ENCODE measurements around the gene SOX15.

SOX15 gene

DNA sequence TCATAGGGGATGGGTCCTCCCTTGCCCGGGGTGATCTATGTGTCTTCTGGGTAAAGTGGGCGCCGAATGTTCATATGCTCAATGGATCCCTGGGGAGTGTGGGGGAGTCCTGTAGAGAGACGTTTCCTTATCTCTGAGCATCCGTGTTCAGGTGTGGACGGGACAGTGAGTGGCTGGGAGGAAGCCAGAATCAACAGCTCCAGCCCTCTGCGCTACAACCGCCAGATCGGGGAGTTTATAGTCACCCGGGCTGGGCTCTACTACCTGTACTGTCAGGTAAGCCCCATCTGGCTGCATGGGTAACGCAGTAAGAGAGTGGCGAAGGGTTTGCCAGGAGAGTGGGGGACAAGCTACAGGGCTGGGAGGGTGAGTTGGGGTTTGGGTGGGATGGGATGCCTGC lies 33.3 kb downstream of the SOX15 start:
- no peak for DNase-seq

DNA sequence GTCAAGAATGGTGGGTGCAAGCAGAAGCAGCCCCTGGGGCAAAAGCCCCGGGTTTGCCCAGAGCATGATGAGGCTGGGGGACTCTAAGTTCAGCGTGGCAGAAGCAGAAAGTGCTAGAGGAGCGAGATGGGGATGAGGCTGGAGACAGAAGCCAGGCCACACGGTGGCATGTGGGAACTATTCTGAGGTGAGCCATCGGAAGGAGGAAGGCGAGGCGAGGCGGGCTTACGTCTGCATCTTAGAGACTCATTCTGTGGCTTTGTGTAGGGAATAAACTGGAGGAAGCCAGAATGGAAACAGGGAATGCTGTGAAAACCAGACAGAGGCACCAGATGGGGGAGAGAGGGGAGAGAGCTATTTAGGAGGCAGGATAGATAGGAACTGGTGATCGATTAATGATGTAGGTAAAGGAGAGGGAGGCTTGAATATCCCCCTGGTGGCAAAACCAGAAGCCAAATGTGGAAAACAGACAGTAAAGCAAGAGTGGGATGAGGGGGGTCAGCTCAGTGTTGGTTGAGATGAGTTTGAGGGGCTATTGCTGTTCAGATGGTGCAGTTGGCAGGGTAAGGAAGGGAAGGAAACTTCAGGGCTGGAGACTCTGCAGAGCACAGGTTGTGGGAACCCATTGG lies 34.5 kb downstream of the SOX15 start:
- DNase-seq: no peak

DNA sequence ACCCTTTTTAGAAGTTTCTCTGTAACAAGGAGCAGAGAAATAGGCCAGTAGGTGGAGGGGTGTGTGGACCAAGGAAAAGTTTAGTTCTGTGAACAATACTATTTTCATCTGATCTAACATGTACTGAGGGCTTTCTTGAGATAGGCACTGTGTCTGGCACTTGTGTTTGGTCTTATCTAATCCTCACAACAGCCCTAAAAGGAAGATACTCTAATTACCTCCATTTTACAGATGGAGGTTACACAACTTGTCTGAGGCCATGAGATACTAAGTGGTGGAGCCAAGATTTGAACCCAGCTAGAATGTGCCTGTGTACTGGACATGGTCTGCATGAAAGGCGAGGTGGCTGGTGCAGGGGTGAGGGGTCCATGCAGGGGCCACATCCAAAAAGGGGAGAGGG lies 36.5 kb downstream of the SOX15 start:
- no peak for DNase-seq

DNA sequence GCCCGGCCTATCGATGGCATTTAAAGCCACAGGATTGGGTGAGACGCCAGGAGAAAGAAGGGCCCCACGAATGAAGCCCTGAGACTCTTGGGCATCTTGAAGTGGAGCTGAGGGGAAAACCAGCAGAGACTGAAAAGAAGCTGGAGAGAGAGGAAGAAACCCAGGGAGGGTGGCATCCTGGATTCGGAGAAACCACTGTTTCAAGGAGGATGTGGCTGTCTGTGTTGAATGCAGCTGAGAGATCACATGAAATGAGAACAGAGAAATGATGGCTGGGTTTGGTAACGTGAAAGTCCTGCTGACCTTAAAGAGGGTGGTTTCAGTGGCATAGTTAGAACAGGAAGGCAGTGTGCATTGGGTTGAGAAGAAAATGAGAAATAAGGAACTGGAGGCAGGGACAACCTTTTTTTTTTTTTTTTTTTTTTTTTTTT lies 37.3 kb downstream of the SOX15 start:
- DNase-seq: peak in 5 of 6 experiments; percentile 10 to 72 (median 65)

DNA sequence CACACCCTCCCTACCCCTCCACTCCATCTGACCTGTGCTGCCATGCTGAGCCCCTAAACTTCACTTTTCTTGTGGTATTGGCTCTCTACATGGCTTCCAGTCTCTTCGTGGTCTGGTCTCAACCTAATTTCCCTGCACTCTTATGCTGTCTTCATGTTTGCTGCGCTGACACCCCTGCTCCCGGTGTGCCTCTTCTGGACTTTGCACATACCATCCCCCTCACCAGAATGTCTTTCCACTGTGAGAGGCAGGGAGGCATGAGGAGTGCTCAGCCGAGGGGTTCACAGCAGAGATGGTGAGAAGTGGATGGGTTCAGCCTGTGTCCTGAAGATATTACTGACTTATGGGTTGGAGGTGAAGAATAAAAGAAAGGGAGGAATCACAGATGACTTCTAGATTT lies 38.5 kb downstream of the SOX15 start:
- peak in 1 of 6 experiments; percentile 8 for DNase-seq

DNA sequence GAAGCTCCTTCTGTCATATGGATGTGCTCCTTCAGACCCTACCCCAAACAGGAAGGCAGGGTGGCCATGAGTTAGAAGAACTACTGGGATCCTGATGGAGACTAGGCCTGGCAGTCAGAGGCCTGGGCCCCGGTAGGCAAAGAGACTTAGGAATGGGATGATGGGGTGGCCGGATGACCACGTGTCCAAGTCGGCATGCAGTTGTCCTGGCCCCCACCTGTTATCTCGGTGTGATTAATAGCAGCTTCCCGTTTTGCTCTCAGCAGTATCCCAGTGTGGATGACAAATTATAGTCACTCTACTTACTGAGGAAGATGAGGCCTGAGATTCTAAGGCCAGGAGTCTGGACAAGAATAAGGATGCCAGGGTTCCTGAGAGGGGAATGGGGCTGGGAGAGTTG lies 39.5 kb downstream of the SOX15 start:
- DNase-seq: no peak

DNA sequence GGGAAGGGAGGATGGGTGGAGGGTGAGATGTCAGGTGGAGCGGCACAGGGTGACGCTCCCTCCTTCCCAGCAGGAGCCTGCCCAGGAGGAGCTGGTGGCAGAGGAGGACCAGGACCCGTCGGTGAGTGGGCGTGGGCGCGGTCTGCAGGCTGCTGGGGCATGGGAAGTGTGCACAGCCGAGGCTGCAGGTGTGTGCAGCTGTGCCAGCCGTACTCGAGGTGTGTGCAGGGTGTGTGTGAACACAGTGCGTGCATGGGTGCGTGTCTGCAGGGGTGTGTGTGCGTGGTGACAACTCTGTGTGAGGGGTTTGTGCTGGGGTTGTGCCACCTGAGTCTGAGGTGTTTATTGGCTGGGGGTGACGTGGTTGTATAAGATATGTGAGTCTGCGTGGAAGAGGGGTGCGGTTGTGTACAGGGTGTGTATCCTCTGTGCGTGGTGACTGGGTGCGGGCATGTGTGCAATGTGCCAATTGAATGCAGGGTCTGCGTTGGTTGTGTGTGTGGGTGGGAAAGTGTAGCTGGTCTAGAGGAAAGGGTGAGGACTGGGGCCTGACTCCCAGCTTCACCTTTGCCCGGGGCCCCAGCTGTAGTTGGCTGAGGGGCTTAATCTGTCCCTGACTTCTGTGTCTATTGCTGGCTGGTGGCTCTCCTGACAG lies 40.4 kb downstream of the SOX15 start:
- peak in 5 of 6 experiments; percentile 20 to 56 (median 55) for DNase-seq

DNA sequence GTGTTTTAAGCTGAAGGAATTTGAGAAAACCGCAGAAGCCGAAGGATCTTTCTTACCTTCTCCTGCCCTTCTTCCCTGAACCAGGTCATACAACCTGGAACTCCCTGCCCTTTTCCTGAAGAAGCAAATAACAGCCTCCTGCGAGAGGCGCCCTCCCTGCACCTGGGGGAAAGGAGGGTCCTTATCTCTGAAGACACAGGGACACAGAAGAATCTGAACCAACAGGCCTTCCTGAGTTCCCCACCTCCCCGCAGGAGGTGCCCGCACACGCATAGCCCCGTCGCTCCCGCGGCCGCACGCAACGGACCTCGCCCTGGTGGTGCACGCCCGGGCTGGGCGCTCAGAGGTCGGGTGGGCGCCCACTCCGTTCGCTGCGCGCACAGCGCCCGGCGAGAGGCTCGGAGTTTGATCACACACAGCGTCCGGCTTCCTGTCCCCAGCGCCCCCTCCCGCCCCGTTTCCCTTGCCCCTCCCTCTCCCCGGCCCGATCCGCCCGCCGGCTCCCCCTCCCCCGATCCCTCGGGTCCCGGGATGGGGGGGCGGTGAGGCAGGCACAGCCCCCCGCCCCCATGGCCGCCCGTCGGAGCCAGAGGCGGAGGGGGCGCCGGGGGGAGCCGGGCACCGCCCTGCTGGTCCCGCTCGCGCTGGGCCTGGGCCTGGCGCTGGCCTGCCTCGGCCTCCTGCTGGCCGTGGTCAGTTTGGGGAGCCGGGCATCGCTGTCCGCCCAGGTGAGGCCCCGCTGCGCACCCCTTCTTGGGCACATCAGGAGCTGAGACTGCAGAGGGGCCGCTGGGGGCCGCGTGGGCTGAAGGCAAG lies 41.1 kb downstream of the SOX15 start, which contains the start of gene TNFSF12:
TNFSF12 (plus strand) TSS at position 474 of the 816 bp plus-strand sequence; CDS start at position 570, 96 bp downstream.
- peak; percentile 16 to 64 (median 42) for DNase-seq

DNA sequence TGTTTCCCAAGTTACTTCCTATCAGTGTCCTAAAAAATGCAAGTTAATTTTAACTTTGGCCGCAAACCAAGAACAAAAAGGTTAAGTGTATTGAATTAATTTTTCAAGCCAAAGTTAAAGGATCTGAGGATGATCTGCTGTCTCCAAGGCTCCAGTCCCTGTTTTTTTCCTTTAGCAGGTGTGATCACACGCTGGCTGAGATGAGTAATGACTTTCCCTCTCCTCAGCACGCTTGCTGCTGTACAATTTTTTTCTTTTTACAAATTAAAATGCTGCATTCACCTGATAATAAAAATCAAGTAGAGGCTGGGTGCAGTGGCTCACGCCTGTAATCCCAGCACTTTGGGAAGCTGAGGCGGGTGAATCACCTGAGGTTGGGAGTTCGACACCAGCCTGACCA lies 45.0 kb downstream of the SOX15 start:
- no peak for DNase-seq

DNA sequence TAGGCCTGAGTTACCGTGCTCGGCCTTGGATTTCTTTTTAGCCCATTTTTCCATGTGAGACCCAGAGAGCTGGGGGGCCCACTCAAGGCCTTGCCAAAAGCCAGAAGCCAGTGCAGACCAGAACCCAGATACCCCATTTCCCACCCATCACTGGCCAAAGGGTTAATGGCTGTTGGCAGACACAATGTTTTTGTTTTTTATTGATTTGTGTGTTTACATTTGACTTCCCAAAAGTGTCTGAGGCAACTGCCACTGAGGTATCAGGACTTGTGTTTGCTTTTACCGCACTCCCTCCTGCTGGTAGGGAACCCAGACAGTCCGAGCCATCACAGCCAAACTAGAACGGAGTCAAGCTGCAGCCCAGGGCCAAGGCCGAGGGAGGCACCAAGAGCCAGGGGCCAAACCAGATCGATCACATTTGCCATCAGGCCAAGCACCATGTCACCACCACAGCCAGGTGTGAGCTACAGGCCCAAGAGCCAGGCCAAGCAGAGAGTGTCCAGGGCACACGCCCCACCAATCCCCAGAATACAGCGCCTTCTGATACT lies 48.7 kb downstream of the SOX15 start:
- DNase-seq: no peak

DNA sequence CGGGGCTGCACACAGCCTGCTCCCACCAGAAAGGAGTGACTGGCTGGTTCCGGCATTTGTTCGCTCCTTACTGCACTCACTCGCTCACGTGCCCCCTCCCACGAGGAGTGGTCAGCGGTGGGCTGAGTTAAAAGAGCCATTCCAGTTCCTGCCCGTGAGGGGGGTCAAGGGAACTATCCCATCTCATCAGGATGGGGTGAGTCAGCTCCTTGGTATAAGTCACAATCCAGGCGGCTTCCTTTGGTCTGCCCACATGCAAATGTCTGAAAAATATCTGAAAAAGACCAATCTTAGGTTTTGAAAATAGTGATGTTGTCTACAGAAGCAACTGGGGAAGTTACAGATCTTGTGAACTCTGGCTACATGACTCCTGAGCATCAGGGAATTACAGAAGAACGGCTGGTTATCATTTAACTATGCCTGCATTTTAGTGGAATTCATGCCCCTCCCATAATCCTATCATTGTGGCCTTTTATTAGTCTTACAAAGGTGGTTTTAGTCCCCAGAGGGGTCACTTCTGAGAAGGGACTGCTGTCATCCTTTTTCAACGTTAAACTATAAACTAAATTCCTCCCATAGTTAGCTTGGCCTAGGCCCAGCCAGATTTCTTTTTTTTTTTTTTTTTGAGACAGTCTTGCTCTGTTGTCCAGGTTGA lies 50.9 kb downstream of the SOX15 start:
- no peak for DNase-seq

Data from stimulated activated naive CD4-positive, alpha-beta T cell (primary cell).